ENCODE data around the gene EIF6. TPM values are rescaled to one million over a fixed set of nuclear protein-coding genes. Genes with fewer than 3 reads are reported as not detected.

EIF6 gene
- total and polyA plus RNA-seq, 10 donors: 50.5 to 121 (median 68.0) TPM

DNA sequence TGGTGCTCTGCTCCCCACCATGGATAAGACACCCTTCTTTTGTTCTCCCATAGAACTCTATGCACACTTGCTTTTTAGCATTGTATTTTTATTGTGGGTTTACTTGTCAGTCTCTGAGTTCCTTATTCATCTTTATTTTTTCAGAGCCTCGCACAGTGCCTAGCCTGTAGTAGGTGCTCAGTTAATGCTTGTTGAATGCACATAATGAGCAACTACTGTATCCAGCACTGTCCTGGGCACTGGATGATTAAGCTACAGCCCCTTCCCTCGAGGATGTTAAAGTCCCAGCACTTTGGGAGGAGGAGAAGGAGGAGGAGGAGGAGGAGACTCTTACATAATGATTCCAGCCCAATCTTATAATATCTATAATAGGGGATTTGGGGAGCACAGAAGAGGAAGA is 41.3 kb downstream of the EIF6 start:
- Histone ChIP-seq H3K27ac (no peak overlapping the region), H3K36me3 (no peaks in the 10 kb centered on the region), H3K27me3 (replicated peaks in 1 of 7) (no peaks in the 10 kb centered on the region), H3K9me3 (no peaks in the 10 kb centered on the region), H3K4me1 (peaks cover 0 to 11% (median 0%) of the 10 kb centered on the region in 6 donors), H3K4me3 (no peak overlapping the region)
- TF ChIP-seq POLR2A (IDR thresholded peaks at IDR 0.05) (no peak), CTCF (IDR thresholded peaks at IDR 0.05 in 8 of 11, conservative IDR thresholded peaks at IDR 0.05 in 3 of 11) (no peak), POLR2AphosphoS5 (IDR thresholded peaks at IDR 0.05) (no peak)
- intact Hi-C loops (cut with DNase I; ENCODE audit: low total_unique reads): no loop called here
- WGBS, 5 donors: 66 to 72% (median 68%) methylated on average over 2 of the region's 2 CpGs
- DNase-seq: no peak

DNA sequence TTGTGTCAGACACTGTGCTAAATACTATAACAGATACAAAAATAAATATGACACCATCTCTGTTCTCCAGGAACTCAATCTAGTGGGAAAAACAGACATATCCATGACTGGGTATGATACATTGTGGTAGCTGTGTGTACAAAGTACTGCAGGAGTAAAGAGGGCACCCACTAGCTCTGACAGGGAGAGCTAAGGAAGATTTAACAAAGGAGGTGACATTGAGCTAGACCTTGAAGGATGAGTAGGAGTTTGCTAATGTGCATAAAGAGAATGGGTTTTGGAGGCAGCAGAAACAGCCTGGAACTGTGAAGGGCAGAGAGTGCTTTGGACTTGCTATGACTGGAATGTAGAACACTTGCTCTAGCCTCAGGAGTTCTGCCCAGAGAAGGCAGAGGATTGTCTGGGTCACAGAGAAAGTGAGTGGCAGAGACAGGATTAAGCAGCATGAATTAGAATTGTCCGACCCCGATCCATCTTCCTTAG is 43.7 kb downstream of the EIF6 start:
- H3K36me3 ChIP-seq: peaks cover 0 to 21% (median 3%) of the 10 kb centered on the region in 6 donors
- no peak overlapping the region for H3K4me3 ChIP-seq
- H3K27me3 ChIP-seq (replicated peaks in 1 of 7): no peaks in the 10 kb centered on the region
- H3K4me1 ChIP-seq: peaks cover 0 to 17% (median 0%) of the 10 kb centered on the region in 6 donors
- intact Hi-C loops (cut with DNase I; ENCODE audit: low total_unique reads): no loop called here
- no peak overlapping the region for H3K27ac ChIP-seq
- H3K9me3 ChIP-seq: no peaks in the 10 kb centered on the region
- 93 to 98% (median 96%) methylated on average over 2 of the region's 2 CpGs for WGBS, 5 donors
- DNase-seq: no peak
- TF ChIP-seq POLR2A (IDR thresholded peaks at IDR 0.05) (no peak), POLR2AphosphoS5 (IDR thresholded peaks at IDR 0.05) (no peak), CTCF (IDR thresholded peaks at IDR 0.05 in 8 of 11, conservative IDR thresholded peaks at IDR 0.05 in 3 of 11) (no peak)

DNA sequence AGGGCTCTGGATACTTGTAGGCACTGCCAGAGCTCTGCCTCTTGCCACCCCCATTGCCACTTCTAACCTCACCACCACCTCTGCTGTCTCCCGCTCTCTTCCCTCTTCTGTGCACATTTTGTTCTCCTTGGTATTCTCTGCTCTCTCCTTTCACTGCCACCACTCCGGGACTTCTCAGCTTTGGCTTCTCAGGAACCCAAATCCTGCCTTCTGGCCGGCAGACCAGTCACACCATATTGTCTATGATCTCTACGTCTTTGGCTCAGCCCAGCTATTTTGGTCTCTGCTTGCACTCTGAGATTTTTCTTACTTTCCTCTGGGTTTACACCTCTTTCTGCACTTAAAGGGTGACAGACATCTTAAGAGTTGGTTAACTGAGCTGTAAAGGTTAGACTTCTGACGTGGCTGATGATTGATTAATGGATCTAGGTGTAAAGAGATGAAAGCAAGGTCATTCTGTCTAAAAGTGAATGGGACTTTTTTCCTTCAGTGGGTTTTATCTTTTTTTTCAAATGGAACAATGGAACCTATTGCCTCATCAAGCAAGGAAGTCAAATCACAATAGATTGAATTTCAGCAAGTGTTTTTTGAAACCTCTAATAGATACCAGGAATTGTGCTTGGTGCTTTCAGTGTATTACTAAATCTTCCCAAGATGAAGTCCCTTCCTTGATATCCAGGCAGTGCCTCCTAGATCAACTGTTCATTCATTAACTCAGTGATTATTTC is 44.3 kb downstream of the EIF6 start:
- WGBS, 5 donors: 72 to 80% (median 75%) methylated on average over 5 of the region's 5 CpGs
- intact Hi-C loops (cut with DNase I; ENCODE audit: low total_unique reads): no loop called here
- peaks cover 0 to 17% (median 0%) of the 10 kb centered on the region in 6 donors for H3K4me1 ChIP-seq
- no peaks in the 10 kb centered on the region for H3K9me3 ChIP-seq
- no peak overlapping the region for H3K4me3 ChIP-seq
- TF ChIP-seq POLR2A (IDR thresholded peaks at IDR 0.05): no peak
- DNase-seq: no peak
- H3K27me3 ChIP-seq (replicated peaks in 1 of 7): no peaks in the 10 kb centered on the region
- H3K27ac ChIP-seq: no peak overlapping the region
- H3K36me3 ChIP-seq: peaks cover 0 to 27% (median 3%) of the 10 kb centered on the region in 6 donors

DNA sequence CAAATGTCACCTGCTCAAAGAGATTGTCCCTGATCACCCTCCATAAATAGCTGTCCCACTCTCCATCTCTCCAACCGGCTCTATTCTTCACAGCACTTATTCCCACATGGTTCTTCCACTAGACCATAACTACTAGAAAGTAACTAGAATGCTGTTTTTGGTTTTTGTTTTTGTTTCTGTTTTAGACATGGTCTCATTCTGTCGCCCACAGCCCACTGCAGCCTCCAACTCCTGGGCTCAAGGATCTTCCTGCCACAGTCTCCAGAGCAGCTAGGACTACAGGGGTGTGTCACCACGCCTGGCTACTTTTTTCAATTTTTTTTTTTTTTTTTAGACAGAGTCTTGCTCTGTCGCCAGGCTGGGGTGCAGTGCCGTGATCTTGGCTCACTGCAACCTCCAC is 45.8 kb downstream of the EIF6 start:
- H3K36me3 ChIP-seq: peaks cover 0 to 42% (median 3%) of the 10 kb centered on the region in 6 donors
- DNase-seq: no peak
- intact Hi-C loops (cut with DNase I; ENCODE audit: low total_unique reads): no loop called here
- H3K4me3 ChIP-seq: no peak overlapping the region
- no peak for TF ChIP-seq POLR2A (IDR thresholded peaks at IDR 0.05)
- peak overlapping the region in 2 of 8 donors; percentile 6 to 46 for H3K27ac ChIP-seq
- WGBS, 5 donors: 49 to 78% (median 63%) methylated on average over 5 of the region's 5 CpGs
- H3K27me3 ChIP-seq (replicated peaks in 1 of 7): no peaks in the 10 kb centered on the region
- no peaks in the 10 kb centered on the region for H3K9me3 ChIP-seq
- H3K4me1 ChIP-seq: peaks cover 0 to 17% (median 0%) of the 10 kb centered on the region in 6 donors

- intact Hi-C loops (cut with DNase I; ENCODE audit: low total_unique reads): no loop called here
- Histone ChIP-seq H3K4me1 (peaks cover 0 to 17% (median 0%) of the 10 kb centered on the region in 6 donors), H3K27me3 (replicated peaks in 1 of 7) (no peaks in the 10 kb centered on the region), H3K4me3 (no peak overlapping the region), H3K9me3 (no peaks in the 10 kb centered on the region), H3K27ac (peak overlapping the region in 2 of 8 donors; percentile 6 to 46), H3K36me3 (peaks cover 0 to 47% (median 3%) of the 10 kb centered on the region in 6 donors)
- DNase-seq: no peak
- TF ChIP-seq CTCF (IDR thresholded peaks at IDR 0.05 in 8 of 11, conservative IDR thresholded peaks at IDR 0.05 in 3 of 11) (no peak), POLR2AphosphoS5 (IDR thresholded peaks at IDR 0.05) (no peak), POLR2A (IDR thresholded peaks at IDR 0.05) (no peak)
- 36 to 69% (median 53%) methylated on average over 4 of the region's 4 CpGs for WGBS, 5 donors
Measured at GRCh38 chr20:35238170-35238569, 46.4 kb downstream of the EIF6 start.
